Activated T-cell treated with anti-CD3 and anti-CD28 coated beads for 1 hour (primary cell): ENCODE results near the gene DMD.
"Not testable (repeated sequence)": the region's sequence is repeated elsewhere in the genome, so short reads cannot be mapped to it uniquely, and the experiment has no call there.

Experiments
- DNase-seq: peaks from one replicate; pipeline ENCODE4 v3.0.0-alpha.2; 2020; ENCODE audit warnings: low read depth

The DMD gene

DNA sequence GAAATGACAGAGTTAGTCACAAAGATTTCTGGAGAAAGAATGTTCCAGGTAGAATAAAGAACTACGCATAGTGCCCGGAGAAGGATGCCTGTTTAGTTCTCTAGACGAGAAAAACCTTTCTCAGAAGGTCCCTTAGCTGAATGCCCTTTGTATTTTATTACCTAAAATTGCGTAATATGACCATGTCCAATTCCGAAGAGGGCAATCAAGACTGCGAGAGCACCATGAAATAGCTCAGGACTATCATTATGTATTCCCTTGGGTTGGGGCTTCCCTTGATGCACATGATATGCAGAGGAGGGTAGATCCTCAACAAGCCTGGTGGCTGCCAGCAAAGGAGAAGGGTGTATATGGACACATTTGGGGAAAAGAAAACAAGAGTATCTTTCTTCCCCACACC lies 1781.4 kb downstream of the DMD start:
- no peak for DNase-seq

DNA sequence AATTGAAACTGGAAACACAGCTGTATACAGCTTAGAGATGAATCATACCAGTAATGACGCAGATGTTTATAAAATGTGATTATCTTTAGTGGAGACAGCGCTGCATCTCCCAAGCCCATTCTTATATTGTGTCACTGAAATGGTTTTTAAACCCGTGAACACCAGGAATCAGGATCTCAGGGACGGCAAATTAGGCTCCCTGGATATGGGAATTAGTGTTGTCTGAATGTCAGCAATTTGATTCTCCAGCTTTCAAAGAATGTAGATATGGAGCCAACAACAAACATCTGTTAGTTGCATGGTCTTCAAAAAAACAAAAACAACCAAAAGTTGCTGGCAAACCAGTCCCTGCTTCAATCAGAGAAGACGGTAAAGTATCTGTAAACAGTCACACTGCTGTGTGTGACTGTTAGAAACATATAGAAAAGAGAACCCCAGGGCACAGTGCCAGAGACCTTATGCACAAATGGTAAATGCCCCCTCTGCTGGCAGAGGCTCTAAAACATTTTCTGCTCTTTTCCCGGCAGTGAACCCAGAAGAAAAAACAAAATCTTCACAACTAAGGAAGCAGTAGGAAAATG lies 1787.7 kb downstream of the DMD start:
- DNase-seq = no peak

DNA sequence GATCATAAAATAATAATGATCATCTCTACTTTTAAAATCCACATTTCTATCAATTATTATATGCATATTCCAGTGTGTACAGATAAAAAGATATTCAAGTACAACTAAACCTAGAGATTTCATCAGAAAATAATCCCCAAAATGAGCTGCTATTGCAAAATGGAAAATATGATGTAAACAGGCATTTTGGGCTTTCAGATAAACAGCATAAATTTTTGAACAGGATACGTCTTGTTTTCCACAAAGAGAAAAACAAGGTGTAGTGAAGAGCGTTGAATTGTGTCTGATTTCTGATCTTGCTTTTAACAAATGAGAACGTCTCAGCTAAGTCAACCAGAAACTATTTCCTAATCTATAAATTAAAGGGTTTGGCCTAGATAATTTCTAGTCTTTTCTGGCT lies 1789.9 kb downstream of the DMD start:
- DNase-seq = no peak

DNA sequence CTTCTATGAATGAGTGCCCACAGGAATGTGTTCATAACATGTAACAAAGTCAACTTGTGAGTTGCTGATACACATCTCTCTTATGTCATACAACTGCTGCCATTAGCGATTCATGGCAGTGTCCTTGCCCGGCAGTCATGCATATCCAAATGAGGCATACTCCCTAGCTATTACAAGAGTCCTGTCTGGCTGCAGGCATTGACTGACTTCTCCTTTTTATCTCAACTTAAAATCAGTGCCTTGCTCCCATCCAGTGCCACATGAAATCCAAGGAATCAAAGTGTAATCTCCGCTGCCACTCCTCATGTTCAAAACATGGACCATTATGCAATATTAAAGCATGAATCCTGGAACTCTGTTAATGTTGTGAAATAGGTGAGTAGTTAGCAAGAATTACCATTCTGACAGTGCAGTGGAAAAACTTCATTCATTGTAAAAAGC lies 1790.6 kb downstream of the DMD start:
- no peak for DNase-seq

DNA sequence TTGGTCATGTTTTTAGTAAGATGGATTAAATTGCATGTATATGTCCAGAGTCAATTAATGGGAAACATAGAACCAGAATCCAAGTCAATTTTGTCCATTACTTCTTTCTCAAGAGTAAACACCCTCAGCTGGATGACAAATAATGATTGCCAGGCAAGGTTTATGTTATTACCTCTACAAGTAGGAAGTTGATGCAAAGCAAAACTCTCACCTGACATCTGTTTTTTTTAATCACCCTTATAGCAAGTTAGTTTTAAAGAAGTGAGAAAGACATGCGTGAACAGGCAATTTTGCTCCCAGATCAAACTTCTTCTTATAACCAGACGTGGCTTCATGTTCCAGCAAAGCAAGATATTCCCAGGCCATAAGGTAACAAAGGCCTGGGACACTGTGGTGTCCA lies 1791.0 kb downstream of the DMD start:
- no peak for DNase-seq

DNA sequence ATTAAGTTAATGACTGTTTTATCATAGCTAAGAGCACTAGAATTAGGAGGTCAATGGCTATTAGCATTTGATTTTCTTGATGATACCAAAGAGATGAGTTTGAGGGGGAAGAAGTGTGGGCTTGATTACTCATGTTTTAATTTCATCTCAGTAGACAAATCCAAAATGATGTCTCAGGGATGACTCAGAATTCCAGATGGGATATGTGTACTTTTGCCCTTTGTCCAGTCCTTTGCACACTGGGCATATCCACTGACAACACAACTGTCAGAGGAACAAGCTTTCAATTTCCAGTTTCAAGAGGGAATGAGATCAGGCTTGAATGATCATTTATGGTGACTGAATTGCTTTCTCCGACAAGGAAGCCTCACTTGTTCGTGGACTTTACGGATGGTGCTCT lies 1814.2 kb downstream of the DMD start:
- no peak for DNase-seq

DNA sequence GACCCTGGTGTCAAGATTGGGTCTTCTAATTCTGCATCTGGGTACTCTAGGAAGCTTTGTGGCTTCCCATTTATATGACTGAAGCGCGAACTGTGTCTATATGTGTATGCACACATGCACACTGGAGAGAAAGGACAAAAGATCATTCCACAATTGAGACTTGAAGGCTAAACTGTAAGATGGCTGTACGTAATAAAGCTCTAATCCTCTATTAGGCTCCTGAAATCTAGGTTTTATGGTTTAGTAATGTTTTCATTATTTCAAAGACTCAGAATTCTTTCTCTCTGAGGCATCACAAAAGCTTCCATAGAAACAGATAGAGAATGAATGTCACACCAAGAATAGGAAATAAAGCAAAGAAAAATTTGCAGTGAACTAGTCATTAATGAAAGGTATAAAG lies 1818.8 kb downstream of the DMD start:
- no peak for DNase-seq

DNA sequence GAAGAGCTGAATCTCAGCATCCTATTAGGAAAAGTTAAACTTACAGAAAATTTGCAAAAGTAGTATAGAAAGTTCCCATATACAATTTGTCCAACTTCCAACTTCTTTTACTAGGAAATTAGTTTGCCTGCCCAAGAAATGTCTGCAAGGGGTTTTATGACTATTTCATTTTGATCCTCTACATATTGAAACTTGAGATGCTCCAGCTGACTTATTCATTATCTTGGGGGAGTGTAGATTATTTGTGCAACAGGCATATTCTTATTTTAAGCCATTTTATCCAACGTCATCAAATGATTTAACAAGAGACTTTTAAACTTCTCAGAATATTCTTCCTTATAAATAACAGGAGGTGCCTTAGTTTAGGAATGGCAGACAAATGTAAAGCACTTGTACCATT lies 1822.4 kb downstream of the DMD start:
- DNase-seq = no peak

DNA sequence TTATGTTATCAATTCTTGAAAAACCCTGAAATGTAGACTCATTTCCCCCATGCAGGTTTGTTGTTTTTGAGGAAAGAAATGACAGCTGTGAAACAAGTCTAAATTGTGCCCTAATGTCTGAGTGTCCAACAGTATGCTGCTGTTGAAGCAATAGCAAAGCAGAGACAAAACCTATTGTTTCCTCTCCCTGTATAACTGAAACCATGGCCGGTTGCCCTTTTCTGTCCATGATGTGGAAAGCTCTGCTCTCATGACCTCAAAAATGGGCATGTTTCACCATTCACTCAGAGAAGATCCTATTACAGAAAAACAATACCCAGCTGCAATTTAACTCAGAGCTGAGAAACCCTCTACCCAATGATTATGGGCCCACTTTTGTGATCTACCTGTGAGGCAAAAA lies 1826.9 kb downstream of the DMD start:
- no peak for DNase-seq

DNA sequence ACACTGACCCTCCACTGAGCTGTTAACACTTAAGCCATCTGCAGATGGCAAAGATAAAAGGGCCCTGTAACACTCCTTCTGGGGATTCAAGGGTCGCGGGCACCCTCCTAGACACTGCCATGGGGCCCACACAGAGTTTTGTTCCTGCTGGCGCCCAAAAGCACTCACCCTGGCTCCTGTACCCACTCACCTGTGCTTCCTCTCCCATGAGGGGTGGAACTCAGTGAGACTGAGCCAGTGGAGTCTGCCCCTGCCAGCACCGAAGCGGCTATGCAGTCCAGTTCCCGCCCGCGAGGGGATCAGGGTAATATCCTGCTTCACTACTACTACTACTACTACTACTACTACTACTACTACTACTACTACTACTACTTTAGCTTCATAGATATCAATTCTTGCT lies 1827.4 kb downstream of the DMD start:
- no peak for DNase-seq

DNA sequence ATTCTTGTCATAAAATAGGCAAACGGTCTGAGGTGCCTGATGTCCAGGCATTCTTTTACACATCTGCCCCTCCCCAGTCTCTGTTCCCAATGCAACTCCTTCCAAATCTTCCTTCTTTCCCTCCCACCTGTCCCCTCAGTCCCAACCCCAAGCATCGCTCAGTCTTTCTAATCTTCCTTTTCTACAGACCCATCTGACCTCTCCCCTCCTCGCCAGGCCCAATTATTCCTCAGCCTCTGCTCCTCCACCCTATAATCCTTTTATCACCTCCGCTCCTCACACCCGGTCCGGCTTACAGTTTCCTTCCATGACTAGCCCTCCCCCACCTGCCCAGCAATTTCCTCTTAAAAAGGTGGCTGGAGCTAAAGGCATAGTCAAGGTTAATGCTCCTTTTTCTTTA lies 1832.4 kb downstream of the DMD start:
- not testable (repeated sequence) for DNase-seq

DNA sequence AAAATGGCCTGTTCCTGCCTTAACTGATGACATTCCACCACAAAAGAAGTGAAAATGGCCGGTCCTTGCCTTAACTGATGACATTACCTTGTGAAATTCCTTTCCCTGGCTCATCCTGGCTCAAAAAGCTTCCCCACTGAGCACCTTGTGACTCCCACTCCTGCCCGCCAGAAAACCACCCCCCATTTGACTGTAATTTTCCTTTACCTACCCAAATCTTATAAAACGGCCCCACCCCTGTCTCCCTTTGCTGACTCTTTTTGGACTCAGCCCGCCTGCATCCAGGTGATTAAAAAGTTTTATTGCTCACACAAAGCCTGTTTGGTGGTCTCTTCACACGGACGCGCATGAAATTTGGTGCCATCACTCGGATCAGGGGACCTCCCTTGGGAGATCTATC lies 1833.5 kb downstream of the DMD start:
- not testable (repeated sequence) for DNase-seq

DNA sequence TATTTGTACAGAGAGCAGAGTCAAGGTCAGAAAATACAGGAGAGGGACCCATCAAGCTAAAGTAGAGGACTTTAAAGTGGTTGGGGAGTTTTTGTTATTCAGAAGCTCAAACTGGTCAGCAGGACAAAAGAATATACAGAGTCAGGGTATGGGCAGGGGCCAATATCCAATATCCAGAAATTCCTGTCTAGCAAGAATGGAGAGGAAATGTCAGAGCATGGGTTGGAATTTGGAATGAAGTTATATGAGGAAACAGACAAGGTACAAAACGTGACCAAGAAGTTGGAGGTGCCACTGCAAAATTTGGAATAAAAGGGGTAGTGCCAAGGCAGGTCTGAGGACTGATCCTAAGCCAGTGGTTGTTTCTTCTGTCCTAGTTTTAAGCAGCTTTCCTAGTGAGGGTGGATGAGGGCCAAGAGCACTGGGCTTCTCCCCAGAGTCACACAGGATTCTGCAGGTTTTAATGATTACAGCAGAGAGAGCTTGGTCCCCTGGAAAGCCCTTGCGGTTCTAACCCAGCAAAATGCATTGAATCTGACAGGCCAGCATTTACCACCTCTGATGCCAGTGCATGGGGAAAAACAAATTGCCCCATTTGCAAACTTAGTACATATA lies 1834.8 kb downstream of the DMD start:
- no peak for DNase-seq

DNA sequence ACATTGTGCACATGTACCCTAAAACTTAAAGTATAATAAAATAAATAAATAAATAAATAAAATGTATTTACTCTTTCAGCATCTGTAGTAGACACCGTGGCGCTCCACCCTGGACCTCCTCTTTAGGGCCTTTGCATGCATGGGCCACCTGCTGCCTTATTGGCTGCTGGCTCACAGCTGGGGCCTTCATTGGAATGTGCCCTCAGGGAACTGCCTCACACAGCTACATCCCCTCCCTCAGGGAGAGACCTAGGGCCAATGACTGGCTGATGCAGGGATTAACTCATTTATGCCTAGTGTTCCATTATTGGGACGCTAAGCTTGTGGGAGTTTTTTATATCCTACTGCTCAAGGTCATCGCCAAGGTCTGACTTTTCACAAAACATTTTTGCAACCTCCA lies 1836.6 kb downstream of the DMD start:
- no peak for DNase-seq

DNA sequence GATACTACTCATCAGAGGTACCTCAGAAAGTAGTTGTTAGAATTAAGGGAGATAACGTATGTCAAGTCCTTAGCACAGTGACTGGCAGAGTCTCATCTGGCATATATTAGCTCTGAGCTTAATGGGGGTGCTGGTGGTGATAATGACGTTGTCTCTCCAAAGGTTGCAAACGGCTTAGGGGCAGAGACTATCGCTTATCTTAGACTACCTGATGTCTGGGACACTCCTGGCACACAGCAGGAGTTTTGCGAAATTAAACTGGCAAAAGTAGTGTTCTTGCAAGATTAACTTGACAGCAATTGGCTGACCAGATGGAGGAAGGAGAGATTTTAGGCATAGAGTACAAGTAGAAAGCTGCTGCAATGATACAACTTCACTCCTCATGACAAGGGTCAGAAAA lies 1839.4 kb downstream of the DMD start:
- DNase-seq = no peak

DNA sequence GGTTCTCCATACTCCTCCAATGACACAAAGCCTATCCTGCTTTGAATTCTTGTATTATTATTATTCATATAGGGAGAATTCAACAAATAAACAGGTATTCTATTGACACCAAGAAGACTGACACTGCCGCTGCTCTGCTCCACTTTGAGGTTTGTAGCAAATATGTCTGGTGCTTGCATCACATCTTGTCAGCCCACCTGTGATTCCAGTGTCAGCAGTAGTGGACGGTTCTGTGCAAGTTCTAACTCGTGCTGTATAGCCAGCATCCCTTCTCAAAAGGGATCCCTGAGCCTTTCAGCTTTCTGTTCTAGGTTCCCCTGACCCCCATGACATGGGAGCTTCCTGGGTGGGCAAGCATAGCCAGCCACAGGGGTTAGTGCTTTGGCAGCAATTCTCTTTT lies 1843.5 kb downstream of the DMD start:
- DNase-seq = no peak

DNA sequence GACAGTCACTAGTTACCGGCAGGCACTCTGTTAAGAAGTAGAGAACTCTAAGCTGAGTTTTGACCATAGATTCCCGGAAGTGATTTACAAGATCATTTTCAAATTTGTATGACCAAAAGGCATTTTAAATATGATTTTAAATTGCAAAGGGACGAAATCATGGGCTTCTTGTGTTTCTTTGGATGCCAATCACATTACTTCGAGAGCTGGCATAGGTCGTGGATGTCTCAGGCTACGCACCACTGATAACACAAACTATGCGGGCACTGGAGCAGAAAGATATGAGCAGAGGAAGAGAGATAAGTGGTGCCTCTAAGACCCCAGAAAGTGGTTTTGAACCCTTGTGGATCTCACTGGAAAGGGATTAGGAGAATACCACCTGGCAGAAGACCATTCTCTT lies 1845.3 kb downstream of the DMD start:
- no peak for DNase-seq

DNA sequence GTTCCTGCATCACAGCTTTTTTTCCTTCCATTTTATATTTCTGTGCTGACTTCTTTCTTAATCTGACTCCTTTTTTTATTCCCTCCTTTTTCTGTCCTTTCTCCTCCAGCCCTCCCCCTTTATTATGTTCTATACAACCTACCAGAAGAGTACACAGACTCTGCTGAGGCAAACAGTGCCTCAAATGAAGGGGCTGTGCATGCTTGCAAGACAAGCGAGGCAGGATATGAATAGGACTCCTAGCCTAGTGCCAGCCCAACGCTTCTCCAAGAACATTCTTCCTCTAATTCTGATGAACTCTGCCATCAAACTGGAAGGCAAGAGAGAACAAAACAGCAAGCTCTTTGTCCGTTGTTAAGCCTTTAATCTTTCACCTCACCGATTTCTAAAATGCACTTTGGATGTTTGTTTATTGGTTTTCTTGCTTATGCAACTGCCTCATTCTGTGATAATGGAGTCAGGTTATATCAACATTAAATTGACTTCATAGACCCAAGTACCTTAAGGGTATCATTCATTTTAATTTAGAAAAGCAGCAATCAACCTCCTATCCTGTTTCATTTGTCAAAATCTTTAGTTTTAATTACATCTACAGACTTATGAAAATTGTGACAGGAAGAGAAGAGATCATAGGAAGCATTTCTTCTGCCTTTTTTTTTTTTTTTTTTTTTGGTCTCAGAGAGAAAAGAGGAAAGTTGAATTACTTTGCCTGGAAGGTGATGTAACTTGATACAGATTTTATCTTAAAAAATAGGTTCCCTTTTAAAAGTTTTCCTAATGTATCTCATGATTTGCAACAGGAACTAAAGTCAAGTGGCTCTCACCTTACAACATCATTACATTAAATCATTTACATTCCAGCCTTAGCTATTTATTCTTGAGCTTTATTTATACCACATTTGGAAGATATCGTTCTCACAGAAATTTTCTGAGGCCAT lies 1854.8 kb downstream of the DMD start:
- no peak for DNase-seq

DNA sequence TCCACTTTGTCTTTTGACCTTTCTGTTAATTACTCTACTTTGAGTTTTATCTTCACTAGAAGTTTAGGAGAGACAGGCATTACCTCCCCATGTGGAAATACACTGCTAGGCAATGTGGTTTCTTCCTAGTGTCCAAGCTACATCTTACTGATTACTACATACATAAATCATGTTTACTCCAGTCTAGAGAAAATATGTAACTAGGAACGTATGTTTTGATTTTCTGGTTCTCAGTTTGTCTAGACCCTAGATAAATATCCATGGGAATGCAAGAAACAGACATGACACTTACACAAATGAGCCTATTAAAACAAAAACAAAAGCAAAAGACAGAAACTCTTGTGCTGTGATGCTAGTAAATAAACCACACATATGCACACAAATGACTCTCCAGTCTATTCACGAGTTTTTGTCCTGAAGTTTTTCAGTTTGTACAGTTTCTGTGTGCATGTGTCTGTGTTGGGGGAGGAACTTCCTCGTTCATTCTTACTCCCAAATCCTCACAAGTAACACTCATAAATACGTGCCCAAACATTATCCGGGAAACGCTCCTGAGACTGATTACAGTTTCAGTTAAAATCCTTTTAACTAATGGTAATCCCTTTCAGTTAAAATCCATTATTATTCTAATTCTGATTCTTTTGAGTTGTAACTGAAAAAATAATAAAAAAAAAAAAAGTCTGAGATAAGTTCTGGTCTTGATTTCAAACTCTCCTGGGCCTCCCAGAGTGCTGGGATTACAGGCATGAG lies 1856.0 kb downstream of the DMD start:
- DNase-seq = no peak

DNA sequence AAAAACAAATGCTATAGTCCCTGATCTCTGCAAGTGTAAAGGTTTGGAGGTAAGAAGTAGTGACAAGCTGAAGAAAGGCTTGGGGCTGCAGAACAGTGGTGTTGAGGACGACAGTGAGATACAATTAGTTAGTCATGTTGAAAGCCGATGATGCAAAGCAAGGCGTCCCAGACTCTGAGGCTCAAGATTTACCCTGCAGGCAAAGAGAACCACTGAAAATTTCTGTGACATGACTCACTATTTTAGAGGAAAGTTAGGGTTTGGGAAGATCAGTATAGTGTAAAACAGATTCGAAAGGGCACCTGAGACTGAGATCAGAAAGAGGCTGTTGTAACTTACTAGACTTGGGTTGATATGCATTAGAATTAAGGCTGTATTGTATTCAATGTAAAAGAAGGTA lies 1858.3 kb downstream of the DMD start:
- no peak for DNase-seq

DNA sequence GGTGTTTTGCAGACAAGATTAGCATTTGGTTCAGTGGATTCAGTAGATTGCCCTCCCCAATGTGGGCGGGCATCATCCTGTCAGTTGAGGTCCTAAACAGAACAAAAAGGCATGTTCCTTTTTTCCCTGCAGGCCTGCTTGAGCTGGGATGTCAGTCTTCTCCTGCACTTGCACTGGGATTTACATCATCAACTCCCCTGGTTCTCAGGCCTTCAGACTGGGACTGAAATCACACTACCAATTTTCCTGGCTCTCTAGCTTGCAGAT lies 1860.6 kb downstream of the DMD start:
- no peak for DNase-seq

DNA sequence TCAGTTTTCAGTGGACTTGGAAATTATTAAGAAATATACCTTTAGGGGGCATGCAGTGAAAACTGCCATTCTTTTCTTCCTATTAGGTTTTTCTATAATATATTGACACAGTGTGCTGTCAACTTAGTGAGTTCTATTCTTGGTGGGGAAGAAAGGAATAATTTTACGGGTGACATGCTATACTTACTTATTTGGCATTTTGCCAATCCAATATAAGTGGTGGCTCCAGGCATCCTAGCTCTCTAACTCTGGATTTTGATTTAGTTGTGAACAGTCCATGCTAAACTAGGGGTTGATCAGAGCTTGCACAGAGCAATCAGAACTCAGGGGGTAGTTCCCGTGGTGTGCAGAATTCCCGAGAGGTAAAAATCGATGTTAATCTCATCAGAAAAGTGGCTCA lies 1861.8 kb downstream of the DMD start:
- DNase-seq = no peak

DNA sequence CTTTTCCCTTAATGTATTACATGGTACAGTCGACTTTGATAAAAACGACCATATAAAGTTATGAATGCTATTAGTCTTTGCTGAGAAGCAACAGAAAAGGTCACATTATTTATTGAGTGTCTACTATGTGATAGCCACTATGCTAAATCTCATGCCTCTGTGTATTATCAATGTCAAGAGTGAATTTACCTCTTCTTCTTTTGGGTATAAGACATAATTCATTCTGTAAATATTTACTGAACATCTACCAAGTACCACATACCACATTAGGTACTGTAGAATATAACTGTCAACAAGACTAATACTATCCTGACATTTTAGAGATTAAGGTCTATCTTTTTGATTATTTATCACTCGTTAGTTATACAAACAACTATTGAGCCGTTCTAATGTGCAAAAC lies 1870.8 kb downstream of the DMD start:
- no peak for DNase-seq
